PC-9 (cell line): ENCODE results near the gene KCNK2.

Experiments used
- CTCF ChIP-seq: fragments of 200-600 bp; sonication (generic); conservative IDR thresholded peaks from 2 replicates; pipeline ENCODE4 v1.6.1; 2017; ENCODE audit warnings: mixed run types, antibody characterized with exemption, mild to moderate bottlenecking, moderate library complexity
- EZH2 ChIP-seq: fragments of 200-600 bp; sonication (generic); IDR thresholded peaks from 2 replicates; pipeline ENCODE4 v1.8.0; 2017; ENCODE audit warnings: antibody characterized with exemption, low read depth

GRCh38 chr1:215262106-215262505 is 179.6 kb downstream of the KCNK2 start:
- TF ChIP-seq CTCF (no peak), EZH2 (no peak)
